ENCODE data around the gene PSIP1.

DNA sequence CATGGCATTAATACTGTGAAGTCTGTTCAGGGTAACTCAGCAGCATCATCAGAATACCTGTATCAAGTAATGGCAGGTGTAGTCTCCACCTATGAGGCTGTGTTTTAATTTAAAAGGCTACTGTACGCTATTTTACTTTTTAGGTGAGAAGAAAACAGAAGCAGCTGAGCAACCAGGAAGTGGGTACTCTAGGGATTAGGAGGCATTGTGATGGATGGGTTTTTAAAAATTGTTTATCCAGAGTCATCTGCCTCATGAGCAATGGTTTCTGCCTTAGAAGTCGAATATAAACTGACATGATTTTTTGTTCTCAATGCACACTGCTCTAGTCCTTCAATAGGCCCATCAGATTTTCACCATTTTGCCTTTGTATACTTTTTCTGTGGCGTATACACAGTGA, 42.6 kb downstream of the PSIP1 start:
- TF ChIP-seq POLR2AphosphoS5 (IDR thresholded peaks at IDR 0.05) (no peak), EP300 (IDR thresholded peaks at IDR 0.05; ENCODE audit: low read depth) (no peak), POLR2A (IDR thresholded peaks at IDR 0.05) (no peak)
- TF ChIP-seq, protein P1, sequence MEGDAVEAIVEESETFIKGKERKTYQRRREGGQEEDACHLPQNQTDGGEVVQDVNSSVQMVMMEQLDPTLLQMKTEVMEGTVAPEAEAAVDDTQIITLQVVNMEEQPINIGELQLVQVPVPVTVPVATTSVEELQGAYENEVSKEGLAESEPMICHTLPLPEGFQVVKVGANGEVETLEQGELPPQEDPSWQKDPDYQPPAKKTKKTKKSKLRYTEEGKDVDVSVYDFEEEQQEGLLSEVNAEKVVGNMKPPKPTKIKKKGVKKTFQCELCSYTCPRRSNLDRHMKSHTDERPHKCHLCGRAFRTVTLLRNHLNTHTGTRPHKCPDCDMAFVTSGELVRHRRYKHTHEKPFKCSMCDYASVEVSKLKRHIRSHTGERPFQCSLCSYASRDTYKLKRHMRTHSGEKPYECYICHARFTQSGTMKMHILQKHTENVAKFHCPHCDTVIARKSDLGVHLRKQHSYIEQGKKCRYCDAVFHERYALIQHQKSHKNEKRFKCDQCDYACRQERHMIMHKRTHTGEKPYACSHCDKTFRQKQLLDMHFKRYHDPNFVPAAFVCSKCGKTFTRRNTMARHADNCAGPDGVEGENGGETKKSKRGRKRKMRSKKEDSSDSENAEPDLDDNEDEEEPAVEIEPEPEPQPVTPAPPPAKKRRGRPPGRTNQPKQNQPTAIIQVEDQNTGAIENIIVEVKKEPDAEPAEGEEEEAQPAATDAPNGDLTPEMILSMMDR (IDR thresholded peaks at IDR 0.05) = no peak

Measured in transverse colon (tissue), 4 donors.